Measurements from ENCODE around the gene TULP4.

Gene TULP4

DNA sequence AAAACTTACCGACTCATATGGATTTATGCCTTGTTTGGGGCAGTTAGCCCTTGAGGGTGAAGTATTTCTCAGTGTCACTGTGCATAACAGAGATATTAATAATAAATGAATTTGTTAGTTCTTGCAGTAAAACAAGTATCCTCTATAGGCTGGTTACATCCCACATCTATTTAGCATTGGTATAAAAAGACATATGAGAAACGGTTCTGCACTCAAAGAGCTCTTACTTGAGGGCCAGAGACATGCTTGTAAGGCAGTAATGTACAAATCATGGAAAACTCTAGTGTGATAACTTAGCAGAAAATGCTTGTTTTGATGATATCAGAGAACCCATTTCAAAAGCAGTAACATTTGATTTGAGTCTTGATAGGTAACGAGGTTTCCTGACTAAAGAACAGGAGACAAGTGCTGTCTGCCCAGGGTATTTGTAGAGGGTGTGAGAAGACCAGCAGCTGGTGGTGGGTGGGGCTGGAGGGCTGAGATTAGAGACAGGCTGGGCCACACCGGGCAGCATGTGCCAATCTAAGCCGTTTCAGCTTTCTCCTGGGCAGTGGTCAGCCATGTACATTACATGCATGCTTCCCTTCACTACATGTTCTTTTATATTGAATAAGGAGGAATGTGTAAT is 46.3 kb downstream of the TULP4 start:
- H2BK120ac ChIP-seq (ENCODE audit: insufficient read depth, low read length, poor library complexity) = no peak overlapping the region
- no peak overlapping the region for H3K4ac ChIP-seq (ENCODE audit: low read depth, low read length)
- no peak overlapping the region for H3K4me3 ChIP-seq (ENCODE audit: low read depth, low read length)
- H3K23ac ChIP-seq (ENCODE audit: low read length) = no peak overlapping the region
- H3K79me1 ChIP-seq (ENCODE audit: low read length) = no peaks in the 10 kb centered on the region
- no peak overlapping the region for H2BK5ac ChIP-seq (ENCODE audit: low read depth, low read length, poor library complexity)
- no peak overlapping the region for H2BK12ac ChIP-seq (ENCODE audit: low read length)
- H3K14ac ChIP-seq (ENCODE audit: low read length) = no peak overlapping the region
- no CpG with 5 or more reads among the region's 5 CpGs for WGBS (ENCODE audit: extremely low coverage, insufficient coverage, insufficient read length)
- H2AFZ ChIP-seq (ENCODE audit: insufficient read depth, low read length, poor library complexity) = no peak overlapping the region
- no peak overlapping the region for H3K18ac ChIP-seq (ENCODE audit: low read length)
- no peak for DNase-seq
- no peak overlapping the region for H4K8ac ChIP-seq (ENCODE audit: low read depth, low read length)
- no peak overlapping the region for H2AK5ac ChIP-seq (ENCODE audit: low read length)
- no peaks in the 10 kb centered on the region for H3K27me3 ChIP-seq (ENCODE audit: insufficient read depth, low read length)
- H3K9me3 ChIP-seq (ENCODE audit: insufficient read depth, low read depth, low read length) = no peaks in the 10 kb centered on the region
- H3K9ac ChIP-seq (ENCODE audit: low read length) = no peak overlapping the region
- no peaks in the 10 kb centered on the region for H3K36me3 ChIP-seq (ENCODE audit: control insufficient read depth in 1 of 2, insufficient read depth in 2 of 2, low read length in 2 of 2)
- peaks cover 3 to 11% of the 10 kb centered on the region in 2 experiments for H3K4me1 ChIP-seq (ENCODE audit: control insufficient read depth in 1 of 2, insufficient read depth in 2 of 2, low read length in 2 of 2)
- H3K79me2 ChIP-seq (ENCODE audit: control insufficient read depth, insufficient read depth, low read length, poor library complexity) = peaks cover 3% of the 10 kb centered on the region
- H3K4me2 ChIP-seq (ENCODE audit: low read length) = no peak overlapping the region
- no peak overlapping the region for H3K27ac ChIP-seq (ENCODE audit: low read depth, low read length)
- no peak overlapping the region for H4K91ac ChIP-seq (ENCODE audit: low read depth, low read length)
- H4K12ac ChIP-seq (ENCODE audit: low read depth, low read length) = no peak overlapping the region

DNA sequence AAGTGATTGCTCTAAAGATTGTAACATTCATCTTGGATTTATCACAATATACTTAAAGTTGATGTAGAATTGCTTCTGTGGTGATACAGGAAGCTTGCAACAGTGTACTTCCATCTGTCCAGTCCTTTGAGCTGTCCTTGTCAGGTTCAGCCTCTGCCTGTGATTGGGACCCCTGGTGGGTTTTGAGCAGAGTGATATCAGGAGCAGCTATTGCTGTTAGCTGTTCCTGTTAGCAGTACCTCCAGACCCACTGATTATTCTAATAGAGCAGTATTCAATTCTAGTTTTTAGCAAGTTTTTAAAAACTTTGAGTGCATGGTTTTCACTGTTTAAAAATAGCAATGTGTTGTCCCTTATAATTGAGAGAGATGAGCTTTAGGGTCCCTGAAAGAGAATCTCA is 48.8 kb downstream of the TULP4 start:
- Histone ChIP-seq H3K9me3 (ENCODE audit: insufficient read depth, low read depth, low read length) (no peaks in the 10 kb centered on the region), H3K36me3 (ENCODE audit: control insufficient read depth in 1 of 2, insufficient read depth in 2 of 2, low read length in 2 of 2) (no peaks in the 10 kb centered on the region), H4K91ac (ENCODE audit: low read depth, low read length) (no peak overlapping the region), H3K79me1 (ENCODE audit: low read length) (no peaks in the 10 kb centered on the region), H3K23ac (ENCODE audit: low read length) (no peak overlapping the region), H3K27ac (ENCODE audit: low read depth, low read length) (no peak overlapping the region), H3K4me2 (ENCODE audit: low read length) (no peak overlapping the region), H2AFZ (ENCODE audit: insufficient read depth, low read length, poor library complexity) (no peak overlapping the region), H3K4me3 (ENCODE audit: low read depth, low read length) (no peak overlapping the region), H2BK5ac (ENCODE audit: low read depth, low read length, poor library complexity) (no peak overlapping the region), H2AK5ac (ENCODE audit: low read length) (no peak overlapping the region), H3K14ac (ENCODE audit: low read length) (no peak overlapping the region), H3K4ac (ENCODE audit: low read depth, low read length) (no peak overlapping the region), H4K8ac (ENCODE audit: low read depth, low read length) (no peak overlapping the region), H3K4me1 (ENCODE audit: control insufficient read depth in 1 of 2, insufficient read depth in 2 of 2, low read length in 2 of 2) (peaks cover 3 to 11% of the 10 kb centered on the region in 2 experiments), H3K9ac (ENCODE audit: low read length) (no peak overlapping the region), H2BK120ac (ENCODE audit: insufficient read depth, low read length, poor library complexity) (no peak overlapping the region), H3K27me3 (ENCODE audit: insufficient read depth, low read length) (no peaks in the 10 kb centered on the region), H4K12ac (ENCODE audit: low read depth, low read length) (no peak overlapping the region), H3K79me2 (ENCODE audit: control insufficient read depth, insufficient read depth, low read length, poor library complexity) (peaks cover 3% of the 10 kb centered on the region), H2BK12ac (ENCODE audit: low read length) (no peak overlapping the region), H3K18ac (ENCODE audit: low read length) (no peak overlapping the region)
- DNase-seq = no peak

DNA sequence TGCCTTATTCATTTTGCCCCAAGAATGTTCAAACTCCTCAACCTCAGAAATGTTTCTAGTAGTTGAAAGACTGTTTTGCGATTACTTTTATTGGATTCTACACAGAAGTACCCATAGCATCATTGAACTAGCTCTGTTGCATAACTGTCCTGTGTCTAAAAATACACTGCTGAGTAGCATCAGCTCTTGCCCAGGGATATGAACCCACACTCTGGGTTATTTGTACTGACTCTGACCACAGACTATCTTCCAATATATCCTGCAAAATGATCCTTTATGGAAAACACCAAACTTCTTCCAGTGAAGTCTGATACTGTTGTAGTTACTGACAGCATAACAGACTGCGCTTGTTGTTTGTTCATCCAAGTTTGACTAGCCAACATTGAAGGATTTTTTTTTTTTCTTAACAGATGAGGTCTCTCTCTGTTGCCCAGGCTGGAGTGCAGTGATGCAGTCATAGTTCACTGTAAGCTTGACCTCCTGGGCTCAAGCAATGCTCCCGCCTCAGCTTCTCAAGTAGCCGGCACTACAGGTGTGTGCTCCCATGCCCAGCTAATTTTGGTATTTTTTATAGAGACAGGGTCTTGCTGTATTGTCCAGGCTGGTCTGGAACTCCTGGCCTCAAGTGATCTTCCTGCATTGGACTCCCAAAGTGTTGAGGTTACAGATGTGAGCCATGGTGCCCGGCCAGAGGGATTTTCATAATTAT is 49.9 kb downstream of the TULP4 start:
- Histone ChIP-seq H2AK5ac (ENCODE audit: low read length) (no peak overlapping the region), H3K4me3 (ENCODE audit: low read depth, low read length) (no peak overlapping the region), H3K23ac (ENCODE audit: low read length) (no peak overlapping the region), H3K18ac (ENCODE audit: low read length) (no peak overlapping the region), H3K9me3 (ENCODE audit: insufficient read depth, low read depth, low read length) (no peaks in the 10 kb centered on the region), H3K4ac (ENCODE audit: low read depth, low read length) (no peak overlapping the region), H2BK5ac (ENCODE audit: low read depth, low read length, poor library complexity) (no peak overlapping the region), H3K9ac (ENCODE audit: low read length) (no peak overlapping the region), H3K36me3 (ENCODE audit: control insufficient read depth in 1 of 2, insufficient read depth in 2 of 2, low read length in 2 of 2) (no peaks in the 10 kb centered on the region), H3K79me2 (ENCODE audit: control insufficient read depth, insufficient read depth, low read length, poor library complexity) (peaks cover 2% of the 10 kb centered on the region), H4K91ac (ENCODE audit: low read depth, low read length) (no peak overlapping the region), H3K27me3 (ENCODE audit: insufficient read depth, low read length) (no peaks in the 10 kb centered on the region), H3K4me2 (ENCODE audit: low read length) (no peak overlapping the region), H4K8ac (ENCODE audit: low read depth, low read length) (no peak overlapping the region), H3K14ac (ENCODE audit: low read length) (no peak overlapping the region), H4K12ac (ENCODE audit: low read depth, low read length) (no peak overlapping the region), H2AFZ (ENCODE audit: insufficient read depth, low read length, poor library complexity) (no peak overlapping the region), H3K27ac (ENCODE audit: low read depth, low read length) (no peak overlapping the region), H2BK12ac (ENCODE audit: low read length) (no peak overlapping the region), H3K4me1 (ENCODE audit: control insufficient read depth in 1 of 2, insufficient read depth in 2 of 2, low read length in 2 of 2) (peaks cover 0 to 6% of the 10 kb centered on the region in 2 experiments), H2BK120ac (ENCODE audit: insufficient read depth, low read length, poor library complexity) (no peak overlapping the region), H3K79me1 (ENCODE audit: low read length) (no peaks in the 10 kb centered on the region)
- no peak for DNase-seq
- no CpG with 5 or more reads among the region's 5 CpGs for WGBS (ENCODE audit: extremely low coverage, insufficient coverage, insufficient read length)

DNA sequence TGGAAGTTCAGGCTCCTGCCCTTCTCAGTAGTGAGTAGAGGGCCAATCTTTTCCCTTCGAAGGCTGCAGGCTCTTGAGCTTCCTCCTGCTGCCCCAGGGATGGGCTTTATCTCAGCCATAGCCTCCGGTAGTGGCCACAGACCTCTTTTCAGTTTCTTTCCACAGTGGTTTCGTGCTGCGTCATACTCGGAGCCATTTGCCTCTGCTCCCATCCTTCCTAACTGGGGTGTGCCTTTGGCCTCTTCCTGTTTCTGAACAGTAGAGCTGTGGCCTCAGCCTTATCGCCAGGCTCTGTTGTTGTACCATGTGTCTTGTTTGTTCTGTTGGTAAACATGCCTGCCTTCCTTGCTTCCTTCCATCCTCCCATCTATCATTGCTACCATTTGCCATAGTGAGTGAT is 54.1 kb downstream of the TULP4 start:
- Histone ChIP-seq H2AK5ac (ENCODE audit: low read length) (no peak overlapping the region), H3K79me2 (ENCODE audit: control insufficient read depth, insufficient read depth, low read length, poor library complexity) (peaks cover 1% of the 10 kb centered on the region), H3K18ac (ENCODE audit: low read length) (no peak overlapping the region), H3K23ac (ENCODE audit: low read length) (no peak overlapping the region), H2BK120ac (ENCODE audit: insufficient read depth, low read length, poor library complexity) (no peak overlapping the region), H4K91ac (ENCODE audit: low read depth, low read length) (no peak overlapping the region), H3K27me3 (ENCODE audit: insufficient read depth, low read length) (no peaks in the 10 kb centered on the region), H3K79me1 (ENCODE audit: low read length) (no peaks in the 10 kb centered on the region), H3K4me3 (ENCODE audit: low read depth, low read length) (no peak overlapping the region), H3K27ac (ENCODE audit: low read depth, low read length) (no peak overlapping the region), H3K9ac (ENCODE audit: low read length) (no peak overlapping the region), H4K8ac (ENCODE audit: low read depth, low read length) (no peak overlapping the region), H3K36me3 (ENCODE audit: control insufficient read depth in 1 of 2, insufficient read depth in 2 of 2, low read length in 2 of 2) (no peaks in the 10 kb centered on the region), H4K12ac (ENCODE audit: low read depth, low read length) (no peak overlapping the region), H3K4me1 (ENCODE audit: control insufficient read depth in 1 of 2, insufficient read depth in 2 of 2, low read length in 2 of 2) (no peaks in the 10 kb centered on the region), H3K4me2 (ENCODE audit: low read length) (no peak overlapping the region), H3K9me3 (ENCODE audit: insufficient read depth, low read depth, low read length) (no peaks in the 10 kb centered on the region), H3K4ac (ENCODE audit: low read depth, low read length) (no peak overlapping the region), H2AFZ (ENCODE audit: insufficient read depth, low read length, poor library complexity) (no peak overlapping the region), H2BK5ac (ENCODE audit: low read depth, low read length, poor library complexity) (no peak overlapping the region), H2BK12ac (ENCODE audit: low read length) (no peak overlapping the region), H3K14ac (ENCODE audit: low read length) (no peak overlapping the region)
- DNase-seq = no peak
- WGBS (ENCODE audit: extremely low coverage, insufficient coverage, insufficient read length) = no CpG with 5 or more reads among the region's 6 CpGs
